Osteocyte (in vitro differentiated cells): ENCODE measurements around the gene MRPS14. TPM values are rescaled to one million over a fixed set of nuclear protein-coding genes. Genes with fewer than 3 reads are reported as not detected.
A peak's percentile ranks its signal among the peaks of the same experiment; 100 is the strongest.

Experiments used
- DNase-seq: peaks from one replicate; pipeline ENCODE4 v3.0.0; 2021; ENCODE audit warnings: mixed read lengths; ENCODE audit not compliant: unreplicated experiment; ENCODE audit errors: extremely low spot score
- H3K27ac Mint-ChIP-seq: one replicate; pipeline ENCODE4 v1.8.0; 2021; ENCODE audit warnings: mild to moderate bottlenecking, mixed read lengths; ENCODE audit not compliant: unreplicated experiment
- H3K27me3 Mint-ChIP-seq: one replicate; pipeline ENCODE4 v1.8.0; 2021; ENCODE audit warnings: mixed read lengths; ENCODE audit not compliant: unreplicated experiment
- H3K36me3 Mint-ChIP-seq: one replicate; pipeline ENCODE4 v1.8.0; 2021; ENCODE audit warnings: mixed read lengths; ENCODE audit not compliant: unreplicated experiment
- H3K4me1 Mint-ChIP-seq: one replicate; pipeline ENCODE4 v1.8.0; 2021; ENCODE audit warnings: mixed read lengths; ENCODE audit not compliant: unreplicated experiment
- H3K4me3 Mint-ChIP-seq: one replicate; pipeline ENCODE4 v1.8.0; 2021; ENCODE audit warnings: mild to moderate bottlenecking, moderate library complexity, mixed read lengths; ENCODE audit not compliant: unreplicated experiment
- H3K9me3 Mint-ChIP-seq: one replicate; pipeline ENCODE4 v1.8.0; 2021; ENCODE audit warnings: mixed read lengths; ENCODE audit not compliant: unreplicated experiment
- CTCF ChIP-seq: fragments of 200-600 bp; sonication (generic); IDR thresholded peaks from 2 replicates; pipeline ENCODE4 v1.5.0; 2021; ENCODE audit warnings: antibody characterized with exemption, mild to moderate bottlenecking, moderate library complexity
- total RNA-seq: library from RNA; stranded (reverse); gene quantifications from 2 replicates; pipeline ENCODE4 v1.2.1, GENCODE V29; 2021

MRPS14 gene
- total RNA-seq, 1 donor from 2014 or later = 29.8 TPM

- DNase-seq = no peak
- Mint-ChIP-seq H3K9me3 (no peaks in the 10 kb centered on the region), H3K4me3 (no peak overlapping the region), H3K27ac (no peak overlapping the region), H3K36me3 (peaks cover 3% of the 10 kb centered on the region), H3K27me3 (no peaks in the 10 kb centered on the region), H3K4me1 (peaks cover 29% of the 10 kb centered on the region)
- no peak for TF ChIP-seq CTCF
Measured at GRCh38 chr1:174969977-174970376, 53.2 kb downstream of the MRPS14 start.

- H3K27ac Mint-ChIP-seq = peak overlapping the region; percentile 62
- peaks cover 41% of the 10 kb centered on the region for H3K4me1 Mint-ChIP-seq
Measured at GRCh38 chr1:174968750-174969244, 54.4 kb downstream of the MRPS14 start.

GRCh38 chr1:174967845-174968705, 55.1 kb downstream of the MRPS14 start:
- no peak for TF ChIP-seq CTCF
- Mint-ChIP-seq H3K27me3 (no peaks in the 10 kb centered on the region), H3K36me3 (peaks cover 1% of the 10 kb centered on the region), H3K9me3 (no peaks in the 10 kb centered on the region), H3K27ac (peak overlapping the region; percentile 62), H3K4me3 (no peak overlapping the region), H3K4me1 (peaks cover 48% of the 10 kb centered on the region)
- DNase-seq = no peak

More at GRCh38 chr1:174968750-174969244, 54.4 kb downstream of the MRPS14 start:
- Mint-ChIP-seq H3K27me3 (no peaks in the 10 kb centered on the region), H3K9me3 (no peaks in the 10 kb centered on the region), H3K4me3 (no peak overlapping the region), H3K36me3 (peaks cover 1% of the 10 kb centered on the region)
- no peak for DNase-seq
- no peak for TF ChIP-seq CTCF

- Mint-ChIP-seq H3K36me3 (peaks cover 1% of the 10 kb centered on the region), H3K4me3 (no peak overlapping the region), H3K27me3 (no peaks in the 10 kb centered on the region), H3K27ac (peak overlapping the region; percentile 36), H3K4me1 (peaks cover 49% of the 10 kb centered on the region), H3K9me3 (no peaks in the 10 kb centered on the region)
- TF ChIP-seq CTCF = no peak
- DNase-seq = no peak
Measured at GRCh38 chr1:174966008-174966572, 57.1 kb downstream of the MRPS14 start.

- Mint-ChIP-seq H3K9me3 (no peaks in the 10 kb centered on the region), H3K4me3 (no peak overlapping the region), H3K27me3 (no peaks in the 10 kb centered on the region), H3K4me1 (peaks cover 49% of the 10 kb centered on the region), H3K36me3 (peaks cover 1% of the 10 kb centered on the region), H3K27ac (peak overlapping the region; percentile 36)
- no peak for DNase-seq
- no peak for TF ChIP-seq CTCF
Measured at GRCh38 chr1:174965362-174966007, 57.7 kb downstream of the MRPS14 start.
